Measurements from ENCODE around the gene COL26A1.

DNA sequence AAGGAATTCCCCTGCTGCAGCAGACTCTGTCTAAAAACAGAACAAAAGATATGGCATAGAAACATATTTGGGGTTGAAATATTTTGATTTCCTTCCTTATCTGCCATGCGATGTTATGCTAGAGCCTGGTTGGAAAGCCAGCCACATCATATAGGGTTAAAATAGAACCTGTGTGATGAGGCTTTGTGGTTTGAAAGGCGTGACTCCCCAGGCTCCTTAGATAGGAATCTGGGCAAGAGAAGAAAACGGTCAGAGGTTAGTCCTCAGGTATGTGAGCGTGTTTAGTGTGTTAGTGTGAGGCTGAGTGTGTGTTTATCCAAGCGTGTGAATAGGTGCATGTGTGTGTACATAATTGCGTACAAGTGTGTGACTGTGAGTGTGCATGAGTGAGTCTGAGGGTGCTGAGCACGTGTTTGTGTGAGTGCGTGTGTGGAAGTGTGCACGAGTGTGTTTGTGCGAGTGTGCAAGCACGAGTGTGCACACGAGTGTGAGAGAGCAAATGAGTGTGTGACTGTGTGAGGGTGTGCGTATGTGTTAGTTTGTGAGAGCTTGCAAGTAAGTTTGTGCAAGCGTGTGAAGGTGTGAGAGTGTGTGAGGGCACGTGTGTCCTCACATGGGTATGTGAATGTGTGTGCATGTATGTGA is 79.9 kb downstream of the COL26A1 start:
- TF ChIP-seq, protein P1, sequence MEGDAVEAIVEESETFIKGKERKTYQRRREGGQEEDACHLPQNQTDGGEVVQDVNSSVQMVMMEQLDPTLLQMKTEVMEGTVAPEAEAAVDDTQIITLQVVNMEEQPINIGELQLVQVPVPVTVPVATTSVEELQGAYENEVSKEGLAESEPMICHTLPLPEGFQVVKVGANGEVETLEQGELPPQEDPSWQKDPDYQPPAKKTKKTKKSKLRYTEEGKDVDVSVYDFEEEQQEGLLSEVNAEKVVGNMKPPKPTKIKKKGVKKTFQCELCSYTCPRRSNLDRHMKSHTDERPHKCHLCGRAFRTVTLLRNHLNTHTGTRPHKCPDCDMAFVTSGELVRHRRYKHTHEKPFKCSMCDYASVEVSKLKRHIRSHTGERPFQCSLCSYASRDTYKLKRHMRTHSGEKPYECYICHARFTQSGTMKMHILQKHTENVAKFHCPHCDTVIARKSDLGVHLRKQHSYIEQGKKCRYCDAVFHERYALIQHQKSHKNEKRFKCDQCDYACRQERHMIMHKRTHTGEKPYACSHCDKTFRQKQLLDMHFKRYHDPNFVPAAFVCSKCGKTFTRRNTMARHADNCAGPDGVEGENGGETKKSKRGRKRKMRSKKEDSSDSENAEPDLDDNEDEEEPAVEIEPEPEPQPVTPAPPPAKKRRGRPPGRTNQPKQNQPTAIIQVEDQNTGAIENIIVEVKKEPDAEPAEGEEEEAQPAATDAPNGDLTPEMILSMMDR (IDR thresholded peaks at IDR 0.05), result no peak
- no peak for TF ChIP-seq POLR2A (IDR thresholded peaks at IDR 0.05)
- TF ChIP-seq POLR2AphosphoS5 (IDR thresholded peaks at IDR 0.05), result no peak
- no peak for TF ChIP-seq EP300 (IDR thresholded peaks at IDR 0.05; ENCODE audit: low read depth)

All from transverse colon (tissue), 4 donors.